ENCODE data around the gene B4GALT5.

GRCh38 chr20:49749625-49750024 is 35.9 kb upstream of the B4GALT5 start:
- TF ChIP-seq CTCF (IDR thresholded peaks at IDR 0.05 in 8 of 11, conservative IDR thresholded peaks at IDR 0.05 in 3 of 11) (no peak), POLR2A (IDR thresholded peaks at IDR 0.05) (no peak), POLR2AphosphoS5 (IDR thresholded peaks at IDR 0.05) (no peak)

Data from spleen (tissue), 7 donors.